Stimulated activated CD4-positive, alpha-beta T cell treated with anti-CD3 and anti-CD28 coated beads, Interleukin-4, amount 100 ng/mL, for 4 hours (primary cell): ENCODE measurements around the gene TTLL10.
"Not testable (repeated sequence)": the region's sequence is repeated elsewhere in the genome, so short reads cannot be mapped to it uniquely, and the experiment has no call there.

Source experiments
- DNase-seq, 2 experiments: peaks; one replicate each; pipeline ENCODE4 v3.0.0-alpha.2; 2020

Gene TTLL10

GRCh38 chr1:1141911-1142250 is 31.8 kb upstream of the TTLL10 start:
- DNase-seq: no peak

GRCh38 chr1:1142352-1142751 is 31.3 kb upstream of the TTLL10 start:
- peak in 1 of 2 experiments; percentile 47 for DNase-seq

- no peak for DNase-seq
Observed at GRCh38 chr1:1142844-1143243, 30.8 kb upstream of the TTLL10 start.

- DNase-seq: no peak
Observed at GRCh38 chr1:1143636-1144035, 30.0 kb upstream of the TTLL10 start.

GRCh38 chr1:1144122-1144842 is 29.4 kb upstream of the TTLL10 start:
- peak; percentile 43 to 52 for DNase-seq

GRCh38 chr1:1144843-1145546 is 28.7 kb upstream of the TTLL10 start:
- DNase-seq: no peak

- DNase-seq: no peak
Observed at GRCh38 chr1:1145547-1145914, 28.1 kb upstream of the TTLL10 start.

GRCh38 chr1:1146026-1146425 is 27.7 kb upstream of the TTLL10 start:
- no peak for DNase-seq

- no peak for DNase-seq
Observed at GRCh38 chr1:1146596-1146995, 27.1 kb upstream of the TTLL10 start.

GRCh38 chr1:1148061-1148460 is 25.6 kb upstream of the TTLL10 start:
- DNase-seq: no peak

- DNase-seq: no peak
Observed at GRCh38 chr1:1148569-1148968, 25.1 kb upstream of the TTLL10 start.

GRCh38 chr1:1149416-1149815 is 24.3 kb upstream of the TTLL10 start:
- DNase-seq: no peak

- no peak for DNase-seq
Observed at GRCh38 chr1:1150100-1150499, 23.6 kb upstream of the TTLL10 start.

- no peak for DNase-seq
Observed at GRCh38 chr1:1151306-1151705, 22.4 kb upstream of the TTLL10 start.

GRCh38 chr1:1152431-1152830 is 21.2 kb upstream of the TTLL10 start:
- not testable (repeated sequence) for DNase-seq

GRCh38 chr1:1153215-1153614 is 20.5 kb upstream of the TTLL10 start:
- DNase-seq: not testable (repeated sequence)

- no peak for DNase-seq
Observed at GRCh38 chr1:1153874-1154273, 19.8 kb upstream of the TTLL10 start.

GRCh38 chr1:1155258-1155657 is 18.4 kb upstream of the TTLL10 start:
- no peak for DNase-seq

GRCh38 chr1:1156140-1157032 is 17.3 kb upstream of the TTLL10 start:
- DNase-seq: no peak

- DNase-seq: no peak
Observed at GRCh38 chr1:1157033-1157365, 16.7 kb upstream of the TTLL10 start.

- peak; percentile 49 to 64 for DNase-seq
Observed at GRCh38 chr1:1157426-1157913, 16.2 kb upstream of the TTLL10 start.

GRCh38 chr1:1157914-1158710 is 15.6 kb upstream of the TTLL10 start:
- DNase-seq: no peak
